ENCODE measurements around the gene TUT1. TPM values are rescaled to one million over a fixed set of nuclear protein-coding genes. Genes with fewer than 3 reads are reported as not detected.
A peak's percentile ranks its signal among the peaks of the same experiment; 100 is the strongest.
"Not testable (repeated sequence)": the region's sequence is repeated elsewhere in the genome, so short reads cannot be mapped to it uniquely, and the experiment has no call there.

Gene TUT1
- total RNA-seq, 1 donor from 2014 or later: 50.9 TPM

GRCh38 chr11:62554387-62555167, 36.7 kb downstream of the TUT1 start:
- Mint-ChIP-seq H3K4me3 (peak overlapping the region; percentile 78), H3K27me3 (peaks cover 6% of the 10 kb centered on the region)

GRCh38 chr11:62553839-62554361, 37.4 kb downstream of the TUT1 start:
- Mint-ChIP-seq H3K4me3 (peak overlapping the region; percentile 78), H3K4me1 (peaks cover 78% of the 10 kb centered on the region), H3K27me3 (peaks cover 6% of the 10 kb centered on the region), H3K36me3 (ENCODE audit: low read depth) (peaks cover 25% of the 10 kb centered on the region), H3K27ac (peak overlapping the region; percentile 98), H3K9me3 (no peaks in the 10 kb centered on the region)
- peak; percentile 72 for DNase-seq
- intact Hi-C loops (cut with micrococcal nuclease): loop anchor here (2.0 to 10.0 kb wide), 2 partner anchors 47 to 729 kb away; partner anchors contain the start of genes FADS2 and MTA2

More at GRCh38 chr11:62554387-62555167, 36.7 kb downstream of the TUT1 start:
- Mint-ChIP-seq H3K36me3 (ENCODE audit: low read depth) (peaks cover 32% of the 10 kb centered on the region), H3K27ac (peak overlapping the region; percentile 98), H3K9me3 (no peaks in the 10 kb centered on the region), H3K4me1 (peaks cover 83% of the 10 kb centered on the region)
- intact Hi-C loops (cut with micrococcal nuclease): loop anchor here (5.0 to 10.0 kb wide), 3 partner anchors 38 to 730 kb away; partner anchors contain the start of genes FADS2 and TUT1
- DNase-seq: no peak

GRCh38 chr11:62553080-62553838, 38.1 kb downstream of the TUT1 start:
- Mint-ChIP-seq H3K36me3 (ENCODE audit: low read depth) (peaks cover 20% of the 10 kb centered on the region), H3K27ac (peak overlapping the region; percentile 98), H3K27me3 (peaks cover 9% of the 10 kb centered on the region), H3K4me1 (peaks cover 78% of the 10 kb centered on the region), H3K9me3 (no peaks in the 10 kb centered on the region), H3K4me3 (peak overlapping the region; percentile 71)
- DNase-seq: peak; percentile 91
- intact Hi-C loops (cut with micrococcal nuclease): loop anchor here (2.0 to 10.0 kb wide), 2 partner anchors 48 to 728 kb away; partner anchors contain the start of genes FADS2 and MTA2

- intact Hi-C loops (cut with micrococcal nuclease): loop anchor here (2.0 to 10.0 kb wide), 2 partner anchors 48 to 728 kb away; partner anchors contain the start of genes FADS2 and MTA2
These were observed 38.7 kb downstream of the TUT1 start for GRCh38 chr11:62552485-62553079.

GRCh38 chr11:62550478-62550877, 40.8 kb downstream of the TUT1 start:
- Mint-ChIP-seq H3K27ac (peak overlapping the region; percentile 98), H3K4me1 (peaks cover 64% of the 10 kb centered on the region), H3K27me3 (peaks cover 14% of the 10 kb centered on the region)
- not testable (repeated sequence) for H3K4me3 Mint-ChIP-seq; H3K9me3 Mint-ChIP-seq; DNase-seq; H3K36me3 Mint-ChIP-seq (ENCODE audit: low read depth)
- intact Hi-C loops (cut with micrococcal nuclease): loop anchor here (10.0 kb wide), 1 partner anchor 726 kb away; the partner anchor contains the start of gene FADS2

More at GRCh38 chr11:62552485-62553079, 38.7 kb downstream of the TUT1 start:
- H3K36me3 Mint-ChIP-seq (ENCODE audit: low read depth): peaks cover 17% of the 10 kb centered on the region
- no peaks in the 10 kb centered on the region for H3K9me3 Mint-ChIP-seq
- peak overlapping the region; percentile 98 for H3K27ac Mint-ChIP-seq
- no peak for DNase-seq
- peaks cover 80% of the 10 kb centered on the region for H3K4me1 Mint-ChIP-seq
- peaks cover 12% of the 10 kb centered on the region for H3K27me3 Mint-ChIP-seq
- peak overlapping the region; percentile 71 for H3K4me3 Mint-ChIP-seq

GRCh38 chr11:62548545-62549335, 42.6 kb downstream of the TUT1 start:
- peaks cover 3% of the 10 kb centered on the region for H3K36me3 Mint-ChIP-seq (ENCODE audit: low read depth)
- peaks cover 14% of the 10 kb centered on the region for H3K27me3 Mint-ChIP-seq
- no peak for DNase-seq
- intact Hi-C loops (cut with micrococcal nuclease): no loop called here
- peaks cover 61% of the 10 kb centered on the region for H3K4me1 Mint-ChIP-seq
- no peaks in the 10 kb centered on the region for H3K9me3 Mint-ChIP-seq
- H3K27ac Mint-ChIP-seq: peak overlapping the region; percentile 13
- no peak overlapping the region for H3K4me3 Mint-ChIP-seq

GRCh38 chr11:62547691-62548281, 43.5 kb downstream of the TUT1 start:
- Mint-ChIP-seq H3K4me1 (peaks cover 61% of the 10 kb centered on the region), H3K27ac (peak overlapping the region; percentile 59), H3K36me3 (ENCODE audit: low read depth) (peaks cover 3% of the 10 kb centered on the region), H3K27me3 (peaks cover 14% of the 10 kb centered on the region), H3K4me3 (peak overlapping the region; percentile 99), H3K9me3 (no peaks in the 10 kb centered on the region)
- intact Hi-C loops (cut with micrococcal nuclease): no loop called here
- no peak for DNase-seq

GRCh38 chr11:62546929-62547625, 44.2 kb downstream of the TUT1 start:
- Mint-ChIP-seq H3K4me1 (peaks cover 62% of the 10 kb centered on the region), H3K27ac (peak overlapping the region; percentile 59), H3K27me3 (peaks cover 14% of the 10 kb centered on the region)

GRCh38 chr11:62546244-62546928, 44.9 kb downstream of the TUT1 start, which contains the start of gene AHNAK:
Gene AHNAK, minus strand, starts transcription at chr11:62546806. Its CDS starts 10,708 bp downstream, at chr11:62536098.
- H3K27me3 Mint-ChIP-seq: peaks cover 12% of the 10 kb centered on the region
- no peaks in the 10 kb centered on the region for H3K9me3 Mint-ChIP-seq
- H3K27ac Mint-ChIP-seq: peak within 1 kb of the TSS; percentile 95
- peak within 1 kb of the TSS; percentile 99 for H3K4me3 Mint-ChIP-seq
- H3K4me1 Mint-ChIP-seq: peaks cover 62% of the 10 kb centered on the region
- H3K36me3 Mint-ChIP-seq (ENCODE audit: low read depth): peaks cover 3% of the 10 kb centered on the region
- peak; percentile 95 for DNase-seq
- intact Hi-C loops (cut with micrococcal nuclease): loop anchor here (1.0 kb wide), 1 partner anchor 10 kb away; no protein-coding TSS in a partner anchor

More at GRCh38 chr11:62546929-62547625, 44.2 kb downstream of the TUT1 start:
- DNase-seq: no peak
- H3K36me3 Mint-ChIP-seq (ENCODE audit: low read depth): peaks cover 3% of the 10 kb centered on the region
- H3K4me3 Mint-ChIP-seq: peak overlapping the region; percentile 99
- intact Hi-C loops (cut with micrococcal nuclease): loop anchor here (1.0 kb wide), 1 partner anchor 9 kb away; no protein-coding TSS in a partner anchor
- H3K9me3 Mint-ChIP-seq: no peaks in the 10 kb centered on the region

- peak; percentile 89 for DNase-seq
- Mint-ChIP-seq H3K9me3 (no peaks in the 10 kb centered on the region), H3K27ac (peak overlapping the region; percentile 95), H3K27me3 (peaks cover 12% of the 10 kb centered on the region), H3K4me1 (peaks cover 62% of the 10 kb centered on the region), H3K4me3 (peak overlapping the region; percentile 99), H3K36me3 (ENCODE audit: low read depth) (peaks cover 5% of the 10 kb centered on the region)
- intact Hi-C loops (cut with micrococcal nuclease): loop anchor here (1.0 kb wide), 1 partner anchor 11 kb away; no protein-coding TSS in a partner anchor
These were observed 45.7 kb downstream of the TUT1 start for GRCh38 chr11:62545437-62546243.

All from activated CD4-positive, alpha-beta T cell treated with anti-CD3 and anti-CD28 coated beads, Interleukin-2, amount 10 ng/mL, durations not matched to agents 24 days and 14 days (primary cell).